NOMO-1 treated with DMSO at 0.1 percent for 48 hours (cell line): ENCODE data around the gene ZNF488.

Source experiments
- DNase-seq: peaks from one replicate; lab custom pipeline; 2025; ENCODE audit not compliant: unreplicated experiment; lab: John Stamatoyannopoulos, UW

The ZNF488 gene

DNA sequence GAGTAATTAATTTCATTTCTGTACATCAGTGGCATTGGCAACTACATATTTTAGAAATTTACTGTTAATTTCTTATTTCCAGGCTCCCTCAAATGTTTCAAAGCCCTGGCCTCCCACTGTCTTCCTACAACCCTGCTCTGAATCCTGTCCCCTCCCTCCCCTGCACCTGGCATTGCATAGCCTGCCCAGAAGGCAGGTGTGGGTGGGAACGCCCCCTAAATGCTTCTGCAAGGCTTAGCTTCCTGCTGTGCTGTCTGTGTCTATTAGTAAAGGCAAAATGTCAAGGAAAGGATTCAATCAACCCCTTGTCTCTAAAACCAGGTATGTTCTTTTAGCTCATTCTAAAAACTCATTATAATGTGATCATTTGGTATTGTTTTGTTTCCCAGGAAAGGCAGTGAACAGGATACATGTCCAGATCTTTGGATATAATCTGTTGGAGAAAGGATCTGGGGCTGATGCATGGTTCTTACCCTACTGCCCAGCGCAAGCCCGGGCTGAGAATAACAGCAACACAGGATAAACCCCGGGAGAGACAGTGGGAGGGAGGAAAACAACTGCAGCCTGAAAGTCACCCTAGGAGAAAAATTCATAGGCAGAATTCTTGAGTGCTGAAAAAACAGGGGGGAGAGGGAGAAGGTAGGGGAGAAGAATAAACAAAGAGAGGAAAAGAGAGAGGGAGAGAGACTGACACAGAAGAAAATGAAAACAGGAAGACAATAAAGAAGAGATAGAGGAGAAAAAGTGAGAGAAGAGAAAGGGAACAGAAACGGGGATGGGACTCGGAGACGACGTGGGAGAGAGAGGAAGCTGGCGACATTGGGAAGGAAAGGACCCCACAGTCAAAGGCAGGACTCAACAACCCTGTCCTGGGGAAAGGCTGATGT, 589 bp downstream of the ZNF488 start:
- DNase-seq: no peak

DNA sequence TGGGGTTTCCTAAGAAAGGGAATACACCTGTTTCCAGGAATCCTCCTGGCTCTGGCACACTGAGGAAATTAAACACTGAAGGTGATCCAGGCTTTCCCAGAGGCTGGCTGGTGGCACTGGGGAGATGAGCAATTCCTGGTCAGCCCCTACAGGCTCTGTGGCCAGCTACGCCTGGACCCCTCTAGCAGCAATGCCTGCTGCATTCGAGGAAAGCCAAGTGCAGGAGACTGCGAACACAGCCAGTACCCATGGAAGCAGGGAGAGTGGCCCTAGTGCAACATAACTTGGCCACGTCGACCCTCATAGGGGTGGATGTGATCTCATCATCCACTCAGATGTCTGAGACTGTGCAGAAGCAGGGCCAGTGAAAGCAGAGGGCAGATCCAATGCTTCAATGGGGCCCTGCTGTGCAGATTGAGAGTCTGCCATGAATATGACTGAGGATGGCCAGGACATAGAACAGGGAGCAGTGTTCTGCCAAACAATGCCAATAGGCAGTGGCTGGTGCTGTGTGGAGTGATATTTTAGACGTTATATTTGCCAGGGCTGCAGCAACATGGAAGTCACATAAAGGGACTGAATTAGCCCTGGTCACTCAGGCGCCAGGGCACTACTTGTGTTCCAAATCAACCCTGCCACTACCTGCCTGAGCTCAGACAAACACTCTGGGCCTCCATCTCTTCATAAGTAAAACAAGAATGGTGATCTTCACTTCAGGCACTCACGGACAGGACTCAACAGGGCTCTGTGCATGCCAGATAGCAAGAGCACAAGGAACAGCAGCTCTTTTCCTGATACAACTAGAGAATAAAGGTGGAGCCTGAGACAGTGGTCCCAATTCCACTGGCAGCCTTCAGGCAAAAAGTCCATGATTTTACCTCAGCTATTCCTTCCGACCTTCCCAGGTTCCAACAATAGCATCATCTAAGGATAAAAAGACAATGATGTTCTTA, 2.4 kb downstream of the ZNF488 start:
- DNase-seq: no peak

DNA sequence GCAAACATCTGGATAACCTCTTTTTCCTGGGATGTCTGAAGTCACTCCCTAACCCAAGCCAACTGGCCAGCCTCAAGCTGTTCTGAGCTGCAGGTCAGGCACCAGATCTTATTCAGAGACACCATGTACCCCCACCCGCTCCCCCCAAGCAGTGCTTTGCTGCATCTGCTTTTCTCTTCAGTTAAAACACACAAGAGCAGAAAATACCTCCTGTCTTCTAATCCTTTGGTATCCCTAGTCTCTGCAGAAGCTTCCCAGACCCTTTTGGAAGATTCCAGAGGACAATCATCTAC, 3.0 kb downstream of the ZNF488 start:
- DNase-seq: no peak

DNA sequence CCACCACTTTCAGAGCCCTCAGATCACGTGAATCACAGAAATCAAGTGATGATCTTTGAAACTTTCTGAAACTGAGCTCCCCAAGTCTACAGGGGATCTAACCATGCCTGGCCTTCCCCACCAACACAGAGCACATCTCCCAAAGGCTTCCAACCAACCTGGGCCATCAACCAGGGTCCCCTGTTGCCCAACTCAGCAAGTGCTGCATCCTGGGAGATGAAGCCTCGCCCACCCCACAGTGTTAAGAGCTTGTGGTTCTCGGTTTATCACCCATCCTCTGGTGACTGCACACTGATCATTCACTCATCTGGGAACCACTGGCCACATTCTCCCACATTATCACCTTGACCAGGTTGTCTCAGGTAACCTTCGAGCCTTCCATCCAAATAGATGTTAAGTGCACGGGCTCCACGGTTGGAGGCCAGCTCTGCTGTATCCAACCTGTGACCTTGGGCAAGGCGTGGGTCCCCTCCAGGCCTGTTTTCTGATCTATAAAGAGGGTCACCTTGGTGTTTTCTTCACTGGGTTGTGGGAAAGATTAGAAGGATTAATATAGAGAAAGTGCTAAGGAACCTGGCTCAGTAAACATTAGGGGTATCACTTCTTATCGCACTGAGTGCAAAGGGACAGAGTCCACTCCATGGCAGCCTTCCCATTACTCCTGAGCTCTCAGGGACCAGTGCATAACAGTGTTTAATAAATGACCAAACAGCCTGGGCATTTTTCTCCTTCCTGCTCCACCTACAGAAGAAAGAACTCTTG, 3.6 kb downstream of the ZNF488 start:
- DNase-seq: no peak

DNA sequence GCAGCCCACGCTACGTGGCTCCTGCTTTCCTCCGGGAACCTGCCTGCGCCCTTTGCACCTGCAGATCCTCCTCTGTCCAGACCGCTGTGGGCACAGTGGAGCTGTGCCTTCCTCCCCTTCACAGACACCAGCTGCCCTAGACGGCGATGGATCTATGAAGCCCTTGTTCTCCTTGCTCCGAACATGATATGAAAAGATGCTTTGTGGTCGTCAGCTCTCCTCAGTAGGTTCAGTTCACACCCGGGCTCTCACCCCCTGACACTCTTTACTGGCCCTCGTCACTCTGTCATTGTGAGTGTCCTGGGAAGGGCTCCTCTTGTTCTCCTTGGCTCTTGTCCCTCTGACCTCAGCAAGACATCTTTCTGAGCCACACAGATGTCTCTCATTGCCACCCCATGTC, 4.2 kb downstream of the ZNF488 start:
- no peak for DNase-seq

DNA sequence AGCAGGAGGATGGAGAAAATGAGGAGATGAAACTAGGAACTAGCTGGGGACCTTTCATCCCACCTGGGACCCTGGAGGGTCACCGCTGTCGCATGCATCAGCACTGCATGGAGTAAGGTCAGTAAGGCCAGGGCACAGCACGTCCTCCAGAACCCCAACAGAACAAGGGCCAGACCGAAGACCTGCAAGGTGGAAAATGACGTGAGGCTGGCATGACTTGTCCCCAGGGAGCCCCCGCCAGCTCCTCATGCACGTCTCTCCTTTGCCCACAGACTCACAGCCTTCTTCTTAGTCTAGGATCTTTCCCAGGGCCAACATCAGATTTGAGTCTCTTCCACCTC, 4.7 kb downstream of the ZNF488 start:
- no peak for DNase-seq

DNA sequence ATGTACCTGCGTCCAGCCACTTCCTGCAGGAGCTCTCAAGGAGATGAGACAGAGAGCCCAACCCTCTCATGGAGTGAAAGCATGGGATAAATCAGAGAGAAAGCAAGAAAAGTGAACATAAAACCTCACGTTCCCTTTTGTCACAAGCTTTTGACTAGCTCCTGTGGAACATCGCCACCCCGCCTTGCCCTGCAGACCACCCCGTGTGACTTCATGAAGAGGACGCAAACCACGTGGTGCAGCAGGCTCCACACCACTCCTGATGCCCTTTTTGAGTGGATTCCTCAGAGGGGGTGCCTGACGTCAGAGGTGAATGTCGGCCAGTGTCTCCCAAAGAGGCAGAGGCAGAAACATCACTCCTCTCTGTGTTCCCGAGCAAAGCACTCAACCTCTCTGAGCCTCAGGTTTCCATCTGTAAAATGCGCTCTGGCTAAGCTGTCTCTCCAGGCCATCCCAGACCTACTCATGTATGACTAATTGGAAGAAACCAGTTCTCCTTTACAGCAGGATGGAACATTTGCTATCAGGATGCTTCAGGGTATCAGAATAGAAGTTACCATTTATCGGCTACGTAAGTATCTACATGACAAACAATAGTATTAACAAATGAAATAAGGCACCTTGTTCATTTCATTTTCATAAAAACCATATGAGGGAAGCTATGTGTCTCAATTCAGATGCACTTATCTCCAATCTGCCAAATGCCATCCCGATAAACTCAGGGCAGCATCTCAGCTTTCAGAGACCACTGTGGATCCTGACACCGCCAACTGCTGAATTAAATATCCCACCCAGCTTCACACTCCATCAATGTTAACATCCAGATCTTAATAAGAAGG, 5.3 kb downstream of the ZNF488 start:
- DNase-seq: no peak

DNA sequence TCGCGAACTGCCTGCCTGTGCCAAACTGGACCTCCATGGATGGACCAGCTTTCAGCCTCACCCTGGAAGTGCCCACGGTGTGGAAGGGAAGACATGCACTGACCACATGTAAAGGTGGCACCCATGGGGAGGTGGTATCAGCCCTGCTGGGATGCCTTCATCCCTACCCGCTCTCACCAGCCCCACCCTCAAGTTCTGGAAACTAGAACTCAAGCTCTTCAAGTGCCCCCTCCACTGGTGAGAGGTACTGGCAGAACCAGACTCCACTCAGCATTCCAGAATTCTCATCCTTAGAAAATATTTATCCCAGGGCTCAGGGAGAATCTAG, 5.9 kb downstream of the ZNF488 start:
- DNase-seq: no peak

DNA sequence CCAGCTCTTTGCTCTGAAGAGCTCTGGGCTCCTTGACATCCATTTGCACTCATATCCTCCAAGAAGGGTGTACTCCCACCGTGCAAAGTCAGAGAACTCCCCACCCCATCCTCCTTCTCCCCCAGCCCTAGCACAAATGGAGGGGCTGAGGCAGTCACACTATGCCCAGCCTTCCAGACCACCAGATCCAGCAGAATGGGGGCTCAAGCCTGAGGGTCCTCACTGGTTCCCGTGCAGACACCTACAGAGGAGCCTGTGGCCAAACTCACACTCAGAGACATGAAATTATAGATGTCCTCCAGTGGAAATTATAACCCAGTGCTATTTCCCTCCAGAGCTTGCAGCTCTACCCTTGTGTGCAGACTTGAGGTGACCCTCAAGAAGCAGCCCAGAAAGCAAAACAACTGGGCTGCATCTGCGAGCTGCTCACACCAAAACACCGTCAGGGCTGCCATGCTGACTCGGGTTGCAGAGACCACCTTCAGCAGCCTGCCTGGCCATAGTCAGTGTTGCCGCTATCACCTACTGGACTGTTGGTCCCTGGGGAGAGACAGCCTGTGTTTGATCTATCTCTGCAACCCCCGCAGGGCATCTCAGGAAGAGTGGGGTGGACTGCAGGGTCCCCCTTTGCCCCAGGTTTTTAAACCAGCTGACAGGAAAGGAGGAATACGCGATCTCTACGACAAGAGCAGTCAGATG, 7.4 kb downstream of the ZNF488 start:
- DNase-seq: no peak

DNA sequence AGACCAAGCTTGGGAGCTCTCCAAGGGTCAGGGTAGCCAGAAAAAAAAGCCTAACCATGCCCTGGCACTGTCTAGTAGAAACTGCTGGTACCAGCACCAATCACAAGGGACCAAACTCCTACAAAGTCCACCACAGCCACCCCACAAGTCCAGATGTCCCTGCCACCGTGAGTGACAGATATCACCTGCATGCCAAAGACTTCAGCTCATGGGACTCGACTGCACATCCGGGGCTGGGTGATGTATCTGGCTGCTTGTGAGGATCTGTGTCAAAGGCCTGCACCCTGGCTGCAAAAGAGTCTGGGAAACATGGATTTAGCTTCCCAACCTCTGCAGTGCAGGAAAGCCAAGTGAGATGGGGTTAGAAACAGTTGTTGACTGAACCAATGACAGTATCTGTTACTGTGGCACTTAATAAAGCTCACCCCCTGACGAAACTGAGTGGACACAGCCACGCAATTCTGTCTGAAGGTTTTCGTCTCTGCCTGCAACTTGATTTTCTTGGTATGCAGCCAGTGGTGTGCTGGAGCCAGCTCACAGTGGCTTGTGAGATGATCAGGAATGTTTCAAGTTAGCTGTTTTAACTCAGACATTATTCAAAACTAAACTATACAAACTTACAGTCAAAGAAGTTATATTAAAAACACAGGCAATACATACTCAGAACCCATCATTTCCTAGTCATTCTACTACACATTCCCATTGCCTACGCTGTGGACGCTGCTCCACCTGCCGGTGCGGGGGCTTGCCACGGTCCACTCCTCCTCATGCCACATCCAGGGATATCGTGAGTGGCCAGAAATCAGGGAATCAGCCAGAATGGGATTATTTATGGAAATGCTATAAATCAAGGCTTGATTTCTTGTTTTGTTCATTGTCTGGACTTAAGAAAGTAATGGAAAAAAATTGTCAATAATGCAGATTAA, 9.2 kb downstream of the ZNF488 start:
- no peak for DNase-seq

DNA sequence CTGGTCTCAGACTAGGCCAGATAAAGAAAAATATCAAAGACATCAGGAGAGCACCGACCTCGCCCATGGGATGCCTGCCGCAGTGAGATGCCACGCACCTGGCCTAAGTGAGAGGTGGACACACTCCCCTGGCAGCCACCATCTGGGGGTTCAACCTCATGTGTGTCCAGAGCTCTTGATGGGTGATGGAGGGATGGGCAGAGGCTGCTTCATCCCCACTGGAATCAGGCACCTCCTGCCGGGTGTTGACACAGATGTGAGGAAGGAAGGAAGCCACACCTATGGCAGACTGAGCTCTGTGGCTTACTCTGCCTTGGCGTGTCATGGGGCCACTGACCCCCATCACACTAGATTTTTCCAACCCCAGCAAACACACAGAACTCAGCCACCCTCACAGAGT, 11.4 kb downstream of the ZNF488 start:
- DNase-seq: no peak

DNA sequence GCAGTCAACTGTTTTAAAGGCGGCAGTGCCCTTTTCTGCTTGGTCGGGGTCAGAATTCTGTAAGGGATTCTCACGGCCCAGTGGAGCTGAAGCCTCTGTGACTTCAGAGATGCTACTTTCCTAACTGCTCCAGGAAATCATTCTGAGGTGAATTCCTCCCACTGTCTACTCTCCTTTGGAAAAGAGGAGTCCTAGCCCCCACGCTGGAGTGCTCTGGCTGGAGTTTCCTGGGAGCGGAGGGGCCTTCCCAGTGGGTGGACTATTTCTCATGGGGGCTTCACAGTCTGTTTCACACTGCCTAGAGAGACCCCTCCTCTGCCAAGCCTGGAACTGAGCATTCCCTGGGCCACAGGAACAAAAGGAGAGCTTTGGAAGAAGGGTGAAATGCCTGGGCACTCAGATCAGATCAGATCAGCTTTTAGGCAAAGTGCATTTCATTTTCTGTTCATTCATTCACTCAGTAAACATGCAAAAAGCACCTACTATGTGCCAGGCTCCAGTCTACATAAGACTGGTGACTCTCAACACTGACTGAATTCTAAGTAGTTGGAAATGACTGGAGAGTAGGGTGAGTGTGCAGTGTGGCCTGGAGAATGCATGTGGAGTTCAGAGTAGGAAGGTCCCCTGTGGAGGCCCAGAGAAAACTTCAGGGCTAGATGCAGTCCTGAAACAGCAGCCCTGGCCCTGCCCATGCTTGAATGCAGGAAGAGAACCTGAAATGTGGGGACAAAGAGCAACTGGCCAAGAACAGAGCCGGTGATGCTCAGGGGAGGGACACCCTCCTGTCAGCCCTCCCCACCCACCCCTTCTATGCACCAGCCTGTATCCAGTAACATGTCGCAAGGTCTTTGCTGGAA, 12.2 kb downstream of the ZNF488 start:
- no peak for DNase-seq

DNA sequence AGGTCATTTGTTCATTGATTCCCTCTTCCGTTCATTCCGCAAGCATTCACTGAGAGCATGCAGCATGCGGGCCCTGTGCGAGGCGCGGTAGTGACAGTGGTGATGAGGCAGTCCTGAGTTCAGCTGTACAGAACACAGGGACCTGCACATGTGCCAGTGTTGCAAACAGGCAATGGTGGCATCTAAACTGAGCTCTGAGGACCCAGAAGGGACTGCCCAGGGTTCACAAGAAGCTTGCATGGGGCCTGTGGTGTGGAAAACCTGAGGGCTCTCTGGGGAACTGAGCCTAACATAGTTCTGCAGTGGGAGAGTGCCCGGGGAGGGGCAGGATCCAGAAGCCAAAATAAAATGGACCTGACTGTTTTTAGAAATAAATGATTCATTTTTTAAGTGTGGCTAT, 13.2 kb downstream of the ZNF488 start:
- DNase-seq: no peak

DNA sequence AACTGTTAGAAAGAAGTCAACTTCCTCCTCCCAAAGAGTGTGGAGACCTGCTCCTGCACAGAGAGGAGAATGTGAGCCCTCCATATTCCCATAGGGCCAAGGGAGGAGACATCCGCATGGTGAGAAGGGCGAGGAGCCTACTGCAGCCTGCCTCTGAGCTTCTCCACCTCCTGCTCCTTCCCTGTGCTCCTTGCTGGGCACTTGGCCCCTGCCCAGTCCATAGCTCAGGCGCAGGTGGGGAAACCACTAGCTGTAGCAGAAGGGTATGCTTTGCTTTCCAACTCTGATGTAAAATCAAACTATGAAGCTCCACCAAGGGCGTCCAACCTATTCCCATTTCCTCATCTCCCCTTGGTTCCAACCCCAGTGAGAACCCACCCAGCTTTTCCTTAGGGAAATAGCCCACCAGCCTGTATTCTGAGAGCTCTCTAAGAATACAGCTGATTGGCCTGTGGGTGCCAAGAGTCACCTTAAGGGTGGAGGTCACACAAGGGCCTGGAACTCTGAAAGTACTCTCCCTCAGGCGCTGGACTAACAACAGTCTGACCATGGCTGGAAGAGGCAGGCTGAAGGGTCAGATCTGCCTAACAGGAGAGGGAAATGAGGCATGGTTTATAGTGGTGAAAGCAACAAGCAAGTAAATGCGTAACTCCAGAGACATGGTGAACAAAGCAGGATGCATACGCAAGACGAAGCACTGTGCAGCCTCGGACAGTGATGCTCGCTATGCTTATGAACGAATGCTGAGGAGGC, 13.9 kb downstream of the ZNF488 start:
- no peak for DNase-seq

DNA sequence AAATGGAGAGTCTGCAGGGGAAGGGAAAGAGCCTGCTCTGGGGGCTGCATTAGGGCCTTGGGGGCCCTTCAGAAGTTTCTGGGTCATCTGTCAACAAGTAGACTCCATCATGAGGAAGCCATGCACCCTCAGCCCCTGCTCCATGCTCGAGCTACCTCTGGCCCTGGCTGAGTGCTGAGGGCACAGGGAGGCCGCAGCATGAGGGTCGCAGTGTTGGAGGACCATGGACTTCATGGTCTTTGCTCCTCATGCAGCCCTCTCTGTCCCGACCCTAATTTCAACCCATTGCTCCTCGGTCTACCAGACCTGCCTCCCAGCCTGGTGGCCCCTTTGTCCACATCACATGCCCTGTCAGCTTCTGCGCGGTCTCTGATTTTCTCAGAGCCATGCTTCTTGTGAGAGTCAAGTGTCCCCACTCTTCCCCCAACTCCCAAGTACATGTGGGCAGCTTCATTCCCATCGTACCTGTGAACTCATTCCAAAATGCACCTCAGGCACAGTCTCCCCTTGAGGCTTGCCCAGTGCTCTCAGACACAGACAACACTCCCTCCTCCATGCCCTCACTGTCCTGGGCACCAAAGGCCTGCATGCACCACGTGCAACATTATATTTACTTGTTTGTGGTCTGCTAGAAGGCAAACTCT, 14.7 kb downstream of the ZNF488 start:
- DNase-seq: no peak

DNA sequence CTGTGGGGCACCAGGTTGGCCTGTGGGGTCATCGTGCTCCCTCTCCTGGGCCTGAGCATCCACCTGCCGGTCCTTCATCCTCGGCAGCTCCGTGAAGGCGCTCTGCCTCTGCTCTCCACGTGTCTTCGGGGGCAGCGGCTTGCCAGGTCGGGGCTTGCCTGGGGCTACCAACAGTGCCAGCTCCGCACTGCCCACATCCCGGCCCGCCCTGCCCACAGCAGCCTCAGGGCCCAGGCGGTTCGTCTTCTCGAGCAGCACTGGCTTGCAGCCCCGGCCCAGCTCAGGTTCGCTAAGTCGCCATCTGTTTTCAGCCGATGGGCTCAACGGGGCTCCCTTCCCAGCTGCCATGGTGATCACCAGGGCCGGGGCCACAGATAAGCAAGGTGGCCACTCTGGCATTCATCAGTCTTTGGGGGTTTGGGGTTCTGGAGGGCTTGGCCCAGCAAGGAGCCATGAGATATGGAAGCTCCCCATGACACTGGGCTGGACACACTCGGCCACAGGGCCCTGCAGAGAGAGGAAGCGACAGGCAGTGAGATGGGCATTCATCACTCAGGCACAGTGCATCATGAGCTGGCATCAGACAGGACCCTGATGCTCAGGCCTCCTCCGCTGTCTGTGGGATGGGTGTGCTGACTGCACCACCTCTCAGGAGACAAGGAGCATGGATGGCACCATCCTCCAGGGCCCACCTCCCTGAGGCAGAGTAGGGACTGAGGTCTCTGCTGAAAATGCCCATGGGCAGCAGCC, 15.5 kb downstream of the ZNF488 start:
- DNase-seq: no peak
